Measurements from ENCODE around the gene CFAP77.
A peak's percentile ranks its signal among the peaks of the same experiment; 100 is the strongest.

Gene CFAP77

GRCh38 chr9:132407196-132407595, 2.8 kb upstream of the CFAP77 start:
- DNase-seq (ENCODE audit: low spot score): no peak
- no peak for FAIRE-seq

DNA sequence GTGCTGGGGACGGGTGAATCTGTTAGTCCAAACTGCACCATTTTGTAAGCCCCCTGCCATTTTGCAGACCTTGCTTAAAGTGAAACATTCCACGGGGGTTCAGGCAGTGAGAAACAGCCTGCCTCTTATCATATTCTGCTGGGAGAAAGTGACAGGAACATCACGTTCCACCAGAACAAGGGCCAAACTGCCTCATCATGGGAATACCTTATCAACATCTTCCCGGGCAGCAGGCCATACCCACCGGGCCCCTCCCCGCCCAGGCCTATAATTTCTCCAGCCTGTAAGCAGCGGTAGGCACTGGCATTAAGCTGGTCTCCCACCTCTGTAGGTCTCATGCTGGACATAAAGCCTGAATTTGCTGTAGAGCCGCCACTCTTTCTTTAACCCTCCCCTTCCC, 1.5 kb upstream of the CFAP77 start:
- no peak for FAIRE-seq
- DNase-seq (ENCODE audit: low spot score): no peak

DNA sequence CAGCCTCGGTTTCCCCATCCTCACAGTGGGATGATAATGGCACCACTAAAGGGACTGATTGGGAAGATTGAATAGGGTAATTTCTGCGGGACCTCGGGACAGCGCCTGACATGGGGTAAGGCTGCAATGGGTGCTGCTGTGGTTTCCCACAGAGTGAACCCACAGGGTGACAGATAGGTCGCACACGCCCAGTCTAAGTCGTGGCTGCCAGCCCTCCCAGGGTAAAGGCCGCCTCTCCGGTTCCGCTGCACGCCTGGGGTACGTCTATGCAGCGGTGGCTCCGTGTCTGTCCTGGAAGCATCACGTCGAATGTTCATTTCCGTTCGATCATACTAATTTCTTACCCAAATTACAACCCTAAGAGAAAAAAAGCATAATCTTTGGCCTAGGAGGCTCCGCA, 631 bp downstream of the CFAP77 start:
- DNase-seq (ENCODE audit: low spot score): no peak
- FAIRE-seq: no peak

GRCh38 chr9:132411091-132411508, 1.1 kb downstream of the CFAP77 start:
- peak; percentile 74 for DNase-seq (ENCODE audit: low spot score)
- FAIRE-seq: no peak

DNA sequence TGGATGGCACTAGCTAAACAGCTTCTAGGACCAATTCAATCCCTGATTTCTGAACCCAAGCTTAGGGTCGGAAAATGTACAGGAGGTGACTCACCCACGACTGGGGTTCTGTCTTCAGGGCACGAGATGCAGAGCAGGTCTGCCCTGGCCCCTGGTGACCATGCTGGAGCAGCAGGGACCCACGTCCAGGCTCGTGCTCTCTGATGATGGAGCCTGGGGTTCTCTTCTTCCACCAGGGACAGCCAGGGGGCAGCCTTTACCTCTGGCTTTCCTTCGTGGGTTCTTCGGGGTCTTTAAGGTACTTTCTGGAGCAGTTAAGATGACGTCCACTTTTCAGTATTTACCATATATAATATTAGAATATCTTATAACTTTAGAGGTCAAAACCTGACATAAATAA, 2.1 kb downstream of the CFAP77 start:
- FAIRE-seq: no peak
- DNase-seq (ENCODE audit: low spot score): peak; percentile 36

- FAIRE-seq: no peak
- DNase-seq (ENCODE audit: low spot score): no peak
Observed at GRCh38 chr9:132413926-132414325, 3.9 kb downstream of the CFAP77 start.

- FAIRE-seq: no peak
- DNase-seq (ENCODE audit: low spot score): no peak
Observed at GRCh38 chr9:132414731-132415130, 4.7 kb downstream of the CFAP77 start.

- FAIRE-seq (no peak), DNase-seq (ENCODE audit: low spot score) (no peak)
Observed at GRCh38 chr9:132415181-132415580, 5.2 kb downstream of the CFAP77 start.

DNA sequence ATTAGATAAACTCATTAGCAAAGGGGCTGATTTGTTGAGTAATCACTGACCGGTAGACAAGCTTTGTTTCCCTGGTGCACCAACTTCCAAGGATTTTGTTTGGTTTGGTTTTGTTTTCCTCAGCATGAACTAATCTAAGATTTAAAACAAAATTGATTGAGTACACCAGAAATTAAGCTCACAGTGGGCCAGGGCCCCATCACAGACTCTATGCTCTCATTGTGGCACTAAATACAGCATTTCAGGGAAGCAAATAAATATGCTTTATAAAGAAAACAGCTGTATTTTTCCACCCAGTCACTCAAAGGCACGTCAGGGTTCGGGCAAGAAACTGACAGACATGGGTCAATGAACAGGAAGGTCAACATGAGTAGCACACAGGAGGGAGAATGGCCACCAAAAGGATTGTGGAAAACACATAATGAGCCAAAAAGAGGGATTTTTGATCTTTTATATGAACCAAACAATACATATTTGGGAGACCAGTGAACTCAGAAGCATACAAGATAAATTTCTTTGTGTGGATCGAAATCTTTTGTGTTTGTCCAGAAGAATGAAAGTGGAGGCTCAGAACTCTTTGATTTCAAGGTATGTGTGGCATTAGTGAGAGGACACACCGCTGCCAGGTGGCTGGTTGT, 8.8 kb downstream of the CFAP77 start:
- FAIRE-seq (no peak), DNase-seq (ENCODE audit: low spot score) (no peak)

- no peak for FAIRE-seq
Observed at GRCh38 chr9:132422574-132422973, 12.6 kb downstream of the CFAP77 start.

DNA sequence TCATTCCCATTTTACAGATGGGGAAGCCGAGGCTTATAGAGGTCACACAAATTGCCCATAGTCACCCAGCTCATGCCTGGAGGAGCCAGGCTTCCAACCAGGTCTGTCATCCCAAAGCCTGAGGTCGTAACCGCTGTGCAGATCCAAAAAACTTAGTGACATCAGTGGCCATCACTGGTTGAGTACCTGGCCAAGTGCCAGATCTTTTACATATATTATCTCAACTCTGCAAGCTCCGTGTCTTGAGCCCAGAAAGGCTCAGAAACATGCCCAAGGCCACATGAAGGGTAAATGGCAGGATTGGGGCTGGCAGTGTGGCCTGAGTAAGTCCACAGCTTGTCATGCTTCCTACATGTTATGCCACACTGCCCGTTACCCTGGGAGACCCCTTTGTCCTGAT, 13.5 kb downstream of the CFAP77 start:
- DNase-seq (ENCODE audit: low spot score): no peak
- FAIRE-seq: no peak

More at GRCh38 chr9:132422574-132422973, 12.6 kb downstream of the CFAP77 start:
- DNase-seq (ENCODE audit: low spot score): no peak

GRCh38 chr9:132424857-132425674, 15.1 kb downstream of the CFAP77 start:
- no peak for DNase-seq (ENCODE audit: low spot score)

GRCh38 chr9:132425675-132426062, 15.7 kb downstream of the CFAP77 start:
- FAIRE-seq (no peak), DNase-seq (ENCODE audit: low spot score) (no peak)

More at GRCh38 chr9:132424857-132425674, 15.1 kb downstream of the CFAP77 start:
- no peak for FAIRE-seq

- no peak for FAIRE-seq
- no peak for DNase-seq (ENCODE audit: low spot score)
Observed at GRCh38 chr9:132426639-132427414, 16.8 kb downstream of the CFAP77 start.

- DNase-seq (ENCODE audit: low spot score) (no peak), FAIRE-seq (no peak)
Observed at GRCh38 chr9:132430998-132431397, 21.0 kb downstream of the CFAP77 start.

DNA sequence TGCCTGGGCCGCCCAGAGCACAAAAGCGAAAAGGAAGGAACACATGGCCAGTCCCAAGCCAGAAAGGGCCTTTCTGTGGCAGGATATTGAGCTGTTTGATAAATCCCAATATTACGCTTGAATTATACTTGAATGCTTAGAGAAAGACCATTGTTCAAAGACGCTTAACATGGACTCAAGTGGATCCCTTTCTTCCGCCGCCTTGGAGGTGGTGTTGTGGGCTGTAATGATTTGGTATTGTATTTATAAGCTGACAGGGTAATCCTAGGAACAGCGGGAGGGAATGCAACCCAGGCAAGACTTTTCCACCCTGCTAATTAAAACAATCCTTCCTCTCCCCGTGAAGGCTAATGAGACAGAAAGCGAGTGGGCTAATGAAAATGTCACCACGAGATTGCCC, 24.9 kb downstream of the CFAP77 start:
- no peak for DNase-seq (ENCODE audit: low spot score)
- no peak for FAIRE-seq

DNA sequence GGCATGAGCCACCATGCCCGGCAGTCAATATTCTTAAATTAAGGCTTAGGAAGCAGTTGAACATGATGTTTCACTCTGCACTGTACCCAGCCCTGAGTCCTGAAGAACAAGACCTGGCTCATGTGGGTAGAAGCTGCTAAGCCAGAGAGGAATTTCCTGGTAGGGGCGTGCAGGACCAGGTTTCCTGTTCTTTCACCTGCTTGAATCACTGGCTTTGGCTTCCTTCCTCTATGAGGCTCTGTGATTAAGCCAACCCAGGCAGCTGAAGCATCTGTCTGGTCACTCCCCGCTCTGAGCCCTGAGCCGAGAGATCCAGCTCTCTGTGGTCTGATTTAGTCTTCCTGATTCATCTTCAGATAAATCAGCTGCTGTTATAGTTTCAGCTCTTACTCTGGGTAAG, 29.1 kb downstream of the CFAP77 start:
- no peak for DNase-seq (ENCODE audit: low spot score)
- FAIRE-seq: no peak

- FAIRE-seq (no peak), DNase-seq (ENCODE audit: low spot score) (no peak)
Observed at GRCh38 chr9:132440735-132441134, 30.7 kb downstream of the CFAP77 start.

DNA sequence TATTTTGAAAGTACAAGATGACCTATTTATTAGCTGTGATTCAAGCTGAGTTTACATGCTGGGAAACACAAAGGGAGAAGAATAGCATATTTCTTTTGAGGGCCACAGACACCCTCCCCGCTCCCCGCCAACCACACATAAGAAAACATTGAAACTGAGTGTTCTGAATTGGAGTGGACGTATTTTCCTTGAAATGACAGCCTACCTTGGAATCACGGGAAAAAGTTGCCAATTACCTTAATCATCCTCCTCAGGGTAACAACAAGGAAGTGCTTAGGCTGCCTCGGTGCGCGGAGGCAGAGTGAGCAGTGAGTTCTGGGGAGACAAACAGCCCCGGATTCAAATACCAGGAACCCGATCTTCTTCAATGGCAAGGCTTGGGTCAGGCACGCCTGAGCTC, 31.4 kb downstream of the CFAP77 start:
- DNase-seq (ENCODE audit: low spot score) (no peak), FAIRE-seq (no peak)

DNA sequence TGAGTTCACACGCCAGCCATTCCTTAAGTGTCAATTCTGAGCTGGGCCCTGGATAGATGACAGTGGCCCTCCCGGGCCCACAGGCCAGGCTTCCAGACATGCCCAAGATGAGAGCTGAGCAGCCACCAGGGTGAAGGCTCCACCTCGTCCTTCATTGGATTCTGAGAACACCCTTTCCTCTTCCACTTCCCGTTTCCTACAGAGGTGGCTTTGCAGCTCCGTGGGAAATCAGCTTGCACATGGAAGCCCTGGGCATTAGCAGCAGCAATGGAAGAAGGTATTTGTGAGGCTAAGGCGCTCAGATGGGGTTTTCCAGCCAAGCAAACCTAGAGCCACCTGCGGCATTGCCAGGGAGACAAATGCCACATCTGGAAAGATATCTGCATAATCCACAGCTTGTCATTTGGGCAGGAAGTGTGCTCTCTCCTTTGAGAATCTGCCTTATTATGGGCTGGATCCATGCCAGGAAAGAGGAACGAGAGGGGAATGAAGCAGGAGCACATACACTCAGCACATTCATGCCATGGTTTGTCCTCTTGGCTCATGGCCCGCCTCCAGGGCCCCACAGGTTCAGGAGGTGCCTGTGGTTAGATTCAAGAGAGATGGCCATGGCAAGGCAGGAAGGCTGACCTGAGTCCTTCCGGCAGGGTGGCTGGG, 34.1 kb downstream of the CFAP77 start:
- DNase-seq (ENCODE audit: low spot score) (no peak), FAIRE-seq (no peak)

DNA sequence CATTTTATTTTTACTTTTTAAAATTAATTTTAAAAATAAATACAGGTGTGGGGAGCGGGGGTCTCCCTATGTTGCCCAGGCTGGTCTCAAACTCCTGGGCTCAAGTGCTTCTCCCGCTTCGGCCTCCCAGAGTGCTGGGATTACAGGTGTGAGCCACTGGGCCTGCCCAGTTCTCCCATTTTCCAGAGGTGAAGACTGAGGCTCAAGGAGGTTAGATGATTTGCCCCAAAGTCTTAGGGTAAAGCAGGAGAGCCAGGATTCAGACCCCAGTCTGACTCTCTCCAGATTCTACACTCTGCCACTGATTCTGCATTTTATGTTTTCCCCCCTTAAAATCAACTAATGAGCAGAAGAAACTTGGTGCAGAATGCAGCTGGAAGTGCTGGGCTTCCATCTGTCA, 36.9 kb downstream of the CFAP77 start:
- DNase-seq (ENCODE audit: low spot score) (no peak), FAIRE-seq (no peak)

DNA sequence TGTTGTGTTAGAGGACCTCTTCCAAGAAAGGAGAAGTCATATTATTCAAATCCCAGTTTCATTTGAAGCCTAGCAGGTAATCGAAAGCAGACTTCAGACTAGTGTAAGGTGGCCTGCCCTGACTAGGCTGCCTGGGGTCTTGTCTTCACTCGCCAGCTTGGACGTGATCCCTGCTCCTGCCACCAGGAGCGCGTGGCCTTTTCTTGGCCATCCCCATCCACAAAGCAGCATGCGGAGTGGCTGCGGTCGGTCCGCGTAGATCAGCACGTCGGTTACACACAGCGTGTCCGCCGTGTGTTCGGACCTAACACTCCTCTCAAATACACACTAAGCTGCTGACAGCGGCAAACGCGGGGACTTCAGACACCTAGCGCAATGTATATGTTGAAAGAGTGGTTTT, 37.3 kb downstream of the CFAP77 start:
- DNase-seq (ENCODE audit: low spot score) (no peak), FAIRE-seq (no peak)

All from urothelium cell line (cell line).